Measurements from ENCODE around the gene SWAP70. TPM values are rescaled to one million over a fixed set of nuclear protein-coding genes. Genes with fewer than 3 reads are reported as not detected.

The SWAP70 gene
- total RNA-seq, 1 experiment from 2014 or later: 19.9 TPM

DNA sequence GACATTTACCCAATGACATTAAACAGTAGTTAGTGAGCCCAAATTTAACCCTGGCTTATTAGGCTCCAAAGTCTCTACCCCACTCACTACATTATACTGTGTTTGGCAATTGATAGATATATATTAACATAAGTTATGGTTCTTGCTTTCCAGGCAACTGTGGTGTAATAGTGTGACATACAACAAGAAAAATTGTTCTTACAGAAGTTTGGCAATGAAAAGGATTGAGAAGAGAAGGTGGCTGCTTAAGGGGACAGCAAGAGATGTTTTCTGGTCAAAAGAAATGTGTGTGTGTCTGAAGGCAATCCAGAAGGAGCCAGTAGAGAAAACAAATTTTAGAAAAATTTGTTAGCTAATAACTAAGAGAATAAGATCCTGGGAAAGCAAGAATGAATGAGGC, 132.4 kb downstream of the SWAP70 start:
- no peak for DNase-seq
- TF ChIP-seq CTCF (IDR thresholded peaks at IDR 0.05; ENCODE audit: unreplicated experiment): no peak
- H3K27ac Mint-ChIP-seq (ENCODE audit: unreplicated experiment): no peak overlapping the region
- H3K27me3 Mint-ChIP-seq (ENCODE audit: unreplicated experiment): no peaks in the 10 kb centered on the region
- no peaks in the 10 kb centered on the region for H3K9me3 Mint-ChIP-seq (ENCODE audit: low read depth, unreplicated experiment)
- CTCF ChIA-PET: no interaction called here
- no peaks in the 10 kb centered on the region for H3K4me1 Mint-ChIP-seq (ENCODE audit: low read depth, unreplicated experiment)
- H3K4me3 Mint-ChIP-seq (ENCODE audit: low read depth, unreplicated experiment): no peak overlapping the region
- H3K36me3 Mint-ChIP-seq (ENCODE audit: insufficient read depth, unreplicated experiment): no peaks in the 10 kb centered on the region
- no TSS peak for BruUV-seq (replicated peaks)
- intact Hi-C loops (cut with micrococcal nuclease; ENCODE audit: unreplicated experiment): no loop called here

DNA sequence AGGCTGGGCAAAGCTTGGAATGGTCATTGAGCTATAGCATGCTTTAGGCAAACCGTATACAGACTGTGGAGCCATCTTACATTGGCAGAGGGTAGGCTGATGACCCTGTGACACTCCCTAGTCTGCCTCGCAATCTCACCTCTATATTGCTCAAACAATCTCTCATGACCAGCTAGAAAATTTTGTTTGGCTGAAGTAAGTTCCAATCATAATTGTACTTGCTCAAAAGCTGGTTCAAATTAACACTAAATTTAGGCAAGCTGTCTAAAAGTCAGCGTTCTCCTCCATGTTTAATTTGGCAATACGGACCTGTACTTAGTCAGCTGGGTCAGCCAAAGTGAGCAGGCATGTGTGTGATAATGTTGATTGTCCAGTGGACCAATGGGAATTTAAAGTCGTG, 133.0 kb downstream of the SWAP70 start:
- H3K4me1 Mint-ChIP-seq (ENCODE audit: low read depth, unreplicated experiment): no peaks in the 10 kb centered on the region
- no peak overlapping the region for H3K27ac Mint-ChIP-seq (ENCODE audit: unreplicated experiment)
- CTCF ChIA-PET: interaction anchor here (0.6 kb wide), 1 partner anchor 99 kb away, joined by 4 read pairs; no protein-coding TSS in a partner anchor
- no TSS peak for BruUV-seq (replicated peaks)
- intact Hi-C loops (cut with micrococcal nuclease; ENCODE audit: unreplicated experiment): no loop called here
- H3K27me3 Mint-ChIP-seq (ENCODE audit: unreplicated experiment): no peaks in the 10 kb centered on the region
- TF ChIP-seq CTCF (IDR thresholded peaks at IDR 0.05; ENCODE audit: unreplicated experiment): no peak
- no peaks in the 10 kb centered on the region for H3K9me3 Mint-ChIP-seq (ENCODE audit: low read depth, unreplicated experiment)
- no peaks in the 10 kb centered on the region for H3K36me3 Mint-ChIP-seq (ENCODE audit: insufficient read depth, unreplicated experiment)
- no peak for DNase-seq
- no peak overlapping the region for H3K4me3 Mint-ChIP-seq (ENCODE audit: low read depth, unreplicated experiment)

- no peak overlapping the region for H3K4me3 Mint-ChIP-seq (ENCODE audit: low read depth, unreplicated experiment)
- no peaks in the 10 kb centered on the region for H3K9me3 Mint-ChIP-seq (ENCODE audit: low read depth, unreplicated experiment)
- H3K4me1 Mint-ChIP-seq (ENCODE audit: low read depth, unreplicated experiment): peaks cover 2% of the 10 kb centered on the region
- no peak for DNase-seq
- intact Hi-C loops (cut with micrococcal nuclease; ENCODE audit: unreplicated experiment): no loop called here
- BruUV-seq (replicated peaks): no TSS peak
- no peaks in the 10 kb centered on the region for H3K36me3 Mint-ChIP-seq (ENCODE audit: insufficient read depth, unreplicated experiment)
- CTCF ChIA-PET: interaction anchor here (0.6 kb wide), 1 partner anchor 99 kb away, joined by 4 read pairs; no protein-coding TSS in a partner anchor
- no peaks in the 10 kb centered on the region for H3K27me3 Mint-ChIP-seq (ENCODE audit: unreplicated experiment)
- no peak for TF ChIP-seq CTCF (IDR thresholded peaks at IDR 0.05; ENCODE audit: unreplicated experiment)
- H3K27ac Mint-ChIP-seq (ENCODE audit: unreplicated experiment): no peak overlapping the region
Measured at GRCh38 chr11:9797300-9797699, 133.4 kb downstream of the SWAP70 start.

DNA sequence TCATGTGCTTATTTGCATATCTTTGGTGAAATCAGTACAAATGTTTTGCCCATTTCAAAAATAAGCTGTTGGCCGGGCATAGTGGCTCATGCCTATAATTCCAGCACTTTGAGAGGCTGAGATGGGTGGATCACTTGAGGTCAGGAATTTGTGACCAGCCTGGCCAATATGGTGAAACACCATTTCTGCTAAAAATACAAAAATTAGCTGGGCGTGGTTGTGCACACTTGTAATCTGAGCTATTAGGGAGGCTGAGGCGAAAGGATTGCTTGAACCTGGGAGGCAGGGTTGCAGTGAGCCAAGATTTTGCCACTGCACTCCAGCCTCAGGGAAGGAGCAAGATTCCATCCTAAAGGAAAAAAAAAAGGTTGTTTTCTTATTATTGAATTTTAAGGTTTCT, 136.0 kb downstream of the SWAP70 start:
- intact Hi-C loops (cut with micrococcal nuclease; ENCODE audit: unreplicated experiment): no loop called here
- no peak for TF ChIP-seq CTCF (IDR thresholded peaks at IDR 0.05; ENCODE audit: unreplicated experiment)
- Mint-ChIP-seq H3K27ac (ENCODE audit: unreplicated experiment) (no peak overlapping the region), H3K36me3 (ENCODE audit: insufficient read depth, unreplicated experiment) (no peaks in the 10 kb centered on the region), H3K4me3 (ENCODE audit: low read depth, unreplicated experiment) (no peak overlapping the region), H3K4me1 (ENCODE audit: low read depth, unreplicated experiment) (peaks cover 25% of the 10 kb centered on the region), H3K9me3 (ENCODE audit: low read depth, unreplicated experiment) (no peaks in the 10 kb centered on the region), H3K27me3 (ENCODE audit: unreplicated experiment) (no peaks in the 10 kb centered on the region)
- BruUV-seq (replicated peaks): no TSS peak
- CTCF ChIA-PET: no interaction called here
- DNase-seq: no peak
